GM12801 (cell line): Measurements from ENCODE around the gene FBXW12.

Source experiments
- CTCF ChIP-seq: IDR thresholded peaks from one replicate; pipeline ENCODE4 v1.5.1; 2011; ENCODE audit warnings: control low read depth; ENCODE audit not compliant: insufficient read length; ENCODE audit errors: extremely low read depth

FBXW12 gene

DNA sequence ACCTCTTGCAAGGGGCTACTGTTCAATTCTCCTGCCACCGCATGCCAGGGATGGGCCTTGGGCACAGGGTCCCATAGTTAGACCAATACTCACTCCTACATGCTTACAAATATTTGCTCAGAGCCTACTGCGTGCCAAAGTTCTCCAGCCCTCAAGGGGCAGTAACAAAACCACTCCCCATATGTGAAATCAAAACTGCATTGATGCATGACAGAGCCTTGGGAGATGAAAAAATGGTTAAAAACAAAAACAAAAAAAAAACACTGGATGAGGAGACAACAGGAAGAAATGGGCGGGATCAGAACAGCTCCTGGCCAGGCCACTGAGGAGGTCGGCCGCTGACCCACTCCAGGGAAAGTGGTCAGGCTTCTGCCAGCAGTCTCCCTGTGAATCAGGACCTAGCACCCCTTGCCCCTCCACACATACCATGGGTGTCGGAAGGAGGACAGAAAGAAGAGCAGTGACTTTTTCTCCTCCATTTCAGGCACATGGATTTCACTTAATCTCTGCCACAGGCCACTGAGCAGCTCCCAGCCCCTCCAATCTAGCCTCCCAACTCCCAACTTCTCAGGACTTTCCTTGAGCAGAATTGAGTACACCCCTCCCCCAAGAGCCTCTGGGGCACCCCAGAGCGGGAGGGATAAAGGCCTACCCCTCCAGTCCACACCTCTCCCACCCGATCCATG, 55.1 kb downstream of the FBXW12 start:
- TF ChIP-seq CTCF: no peak

GRCh38 chr3:48427630-48427962, 55.6 kb downstream of the FBXW12 start:
- no peak for TF ChIP-seq CTCF

DNA sequence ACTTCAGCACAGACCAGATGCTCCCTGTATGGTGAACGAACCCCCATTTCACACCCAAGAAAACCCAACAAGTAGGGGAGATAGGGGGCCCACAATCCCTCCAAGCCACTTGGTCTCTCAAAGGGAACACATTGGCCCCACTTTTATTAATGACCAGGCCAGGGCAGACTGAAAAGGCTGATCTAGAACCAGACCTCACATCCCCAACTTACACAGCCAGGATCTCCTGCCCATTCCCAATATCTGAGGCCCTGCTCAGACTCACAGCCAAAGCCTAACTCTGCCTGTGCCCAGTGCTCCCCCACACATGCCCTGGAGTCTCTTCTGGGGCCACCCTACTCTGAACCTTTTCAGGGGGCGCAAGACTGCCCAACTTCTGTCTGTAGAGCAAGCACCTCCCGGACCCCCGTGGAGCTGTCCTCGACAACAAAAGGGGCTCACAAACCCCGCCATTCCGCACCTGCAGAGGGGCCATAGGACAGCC, 56.1 kb downstream of the FBXW12 start:
- no peak for TF ChIP-seq CTCF

GRCh38 chr3:48428572-48429316, 56.7 kb downstream of the FBXW12 start:
- no peak for TF ChIP-seq CTCF

DNA sequence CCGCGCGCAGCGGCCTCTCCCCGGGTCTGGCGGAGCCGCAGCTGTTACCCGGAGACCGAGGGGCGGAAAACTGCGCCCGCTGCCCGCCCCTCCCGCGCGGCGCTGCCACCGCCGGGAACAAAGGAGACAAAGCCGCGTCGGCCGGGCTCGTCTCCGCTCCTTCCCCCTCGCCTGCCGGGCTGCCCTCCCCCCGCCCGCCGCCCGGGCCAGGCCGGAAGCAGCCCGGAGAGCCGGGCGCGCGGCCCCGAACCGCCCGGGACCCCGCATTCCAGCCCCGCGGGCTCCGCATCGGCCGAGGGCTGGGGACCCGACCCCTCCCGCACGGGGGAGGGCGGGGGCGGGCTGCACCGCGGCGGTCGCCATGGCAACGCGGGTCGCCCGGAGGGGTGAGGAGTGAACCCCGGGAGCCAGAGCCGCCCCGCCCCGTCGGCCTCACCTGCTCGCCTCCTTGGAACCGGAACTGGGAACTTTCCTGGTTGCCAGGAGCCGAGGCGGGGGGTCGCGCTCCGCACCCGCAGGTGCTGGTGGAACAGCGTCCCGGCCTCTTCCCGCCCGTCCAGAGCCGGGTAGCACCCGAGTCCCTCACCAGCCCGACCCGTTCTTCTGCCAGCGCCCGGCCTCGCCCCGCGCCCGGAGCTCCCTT, 57.4 kb downstream of the FBXW12 start:
- no peak for TF ChIP-seq CTCF

GRCh38 chr3:48429960-48430707, 58.1 kb downstream of the FBXW12 start, which contains the start of gene PLXNB1:
TSS of gene PLXNB1 (minus strand) at chr3:48430086. CDS start at chr3:48424611, 5,475 bp downstream.
- no peak for TF ChIP-seq CTCF

GRCh38 chr3:48430708-48431101, 58.7 kb downstream of the FBXW12 start:
- TF ChIP-seq CTCF: no peak
